Ovary (tissue), 9 donors: Measurements from ENCODE around the gene STRIP1. TPM values are rescaled to one million over a fixed set of nuclear protein-coding genes. Genes with fewer than 3 reads are reported as not detected.
A peak's percentile ranks its signal among the peaks of the same experiment; 100 is the strongest.

Experiments used
- DNase-seq, 5 donors: peaks; one replicate each; pipeline ENCODE4 v3.0.0-alpha.2; 2019 to 2020
- H3K27ac ChIP-seq, 2 donors: fragments of 200-600 bp; one replicate each; pipeline versions ENCODE4 v1.5.1 to v1.8.0; 2019 to 2022
- H3K27me3 ChIP-seq: fragments of 200-600 bp; one replicate; pipeline ENCODE4 v1.8.0; 2022
- H3K36me3 ChIP-seq: fragments of 200-600 bp; sonication (generic); one replicate; pipeline ENCODE4 v1.5.1; 2019
- H3K4me1 ChIP-seq: one replicate; pipeline ENCODE4 v1.8.1; 2013; ENCODE audit warnings: mild to moderate bottlenecking, moderate library complexity; ENCODE audit not compliant: insufficient read depth
- H3K4me3 ChIP-seq: fragments of 200-600 bp; sonication (generic); one replicate; pipeline ENCODE4 v1.5.1; 2017
- H3K9me3 ChIP-seq, 2 donors: fragments of 200-600 bp in 1 of 2; sonication (generic) in 1 of 2; one replicate each; pipeline versions ENCODE4 v1.5.1 to v1.8.1; 2013 to 2019; ENCODE audit warnings: mild to moderate bottlenecking in 1 of 2, moderate library complexity in 1 of 2
- CTCF ChIP-seq, 3 donors: fragments of 450-650 bp in 2 of 3; fragments of 200-600 bp in 1 of 3; IDR thresholded peaks; one replicate each; pipeline versions ENCODE4 v1.5.1 to v1.8.0; 2016 to 2022; ENCODE audit warnings: antibody characterized with exemption in 3 of 3, mild to moderate bottlenecking in 1 of 3
- EP300 ChIP-seq: sonication (generic); formaldehyde crosslinking; IDR thresholded peaks from one replicate; pipeline ENCODE4 v1.6.1; 2017; ENCODE audit warnings: antibody characterized with exemption
- POLR2A ChIP-seq: fragments of 450-650 bp; IDR thresholded peaks from one replicate; pipeline ENCODE4 v1.6.1; 2017; ENCODE audit warnings: antibody characterized with exemption, mild to moderate bottlenecking, moderate library complexity
- WGBS, 3 donors: extraction: QIAGEN DNeasy Blood & Tissue Kit in 1 of 3; methylation state at CpG; one replicate each; pipeline versions ENCODE4 v1.1.5 to v1.1.7; 2013 to 2017; 5-methylcytosine and 5-hydroxymethylcytosine counted together
- intact Hi-C, 4 donors: fragments of 100-400 bp; cut with DNase I; formaldehyde crosslinking; loops; one replicate each; pipeline versions ENCODE4 v1.11.0 to v1.15.1; 2022 to 2023
- polyA plus RNA-seq, 2 donors: library from polyadenylated mRNA; stranded (reverse); fragments of 200-250 nt in 1 of 2; fragments of 350-450 nt in 1 of 2; fragmentation: Illumina TruSeq in 1 of 2; extraction: RNeasy Lipid Tissue Mini Kit (QIAGEN cat#74804) in 1 of 2; gene quantifications; one replicate each; pipeline ENCODE4 v1.2.3, GENCODE V29; 2013 to 2014
- total RNA-seq, 7 donors: library from RNA; depleted of rRNA in 2 of 7; stranded (reverse); fragments of >200 nt in 2 of 7; fragmentation: NEBNext Ultra II Directional in 3 of 7; extraction: Animal tissue kit (Norgen Biotek cat#: 25700) in 3 of 7; gene quantifications; one replicate each; pipeline versions ENCODE4 v1.1.0 to v1.2.4, GENCODE V29; 2016 to 2023
- donor health status: DM: no; HTN: no; CAD: no; lungs with moderate emphysema.
- donor health status: DM: no; HTN: no; CAD: no.
- donor health status: Bipolar disorder and iron deficiency.
- donor health status: DM: yes; HTN: yes; CAD: no.
- donor health status: DM: no; HTN: no; CAD: no.
- donor health status: DM: yes; HTN: yes; CAD: no.

The STRIP1 gene
- total and polyA plus RNA-seq, 9 donors: 21.6 to 46.7 (median 36.2) TPM

GRCh38 chr1:110086961-110087360, 52.5 kb downstream of the STRIP1 start:
- H3K27ac ChIP-seq: no peak overlapping the region
- intact Hi-C loops: no loop called here
- no peaks in the 10 kb centered on the region for H3K36me3 ChIP-seq
- H3K4me1 ChIP-seq: peaks cover 5% of the 10 kb centered on the region
- no peaks in the 10 kb centered on the region for H3K27me3 ChIP-seq
- H3K9me3 ChIP-seq: no peaks in the 10 kb centered on the region
- TF ChIP-seq EP300 (no peak), POLR2A (no peak), CTCF (IDR thresholded peaks at IDR 0.05) (no peak)
- DNase-seq: no peak
- H3K4me3 ChIP-seq: no peak overlapping the region
- WGBS, 3 donors: 72 to 88% (median 84%) methylated on average over 4 of the region's 4 CpGs

GRCh38 chr1:110087812-110088738, 53.7 kb downstream of the STRIP1 start:
- Histone ChIP-seq H3K36me3 (no peaks in the 10 kb centered on the region), H3K4me3 (no peak overlapping the region), H3K27me3 (no peaks in the 10 kb centered on the region), H3K27ac (no peak overlapping the region), H3K9me3 (no peaks in the 10 kb centered on the region), H3K4me1 (peaks cover 5% of the 10 kb centered on the region)
- intact Hi-C loops: no loop called here
- WGBS, 3 donors: 54 to 59% (median 58%) methylated on average over 15 of the region's 15 CpGs
- TF ChIP-seq CTCF (IDR thresholded peaks at IDR 0.05) (peak in 2 of 3 donors; percentile 26 to 36), EP300 (no peak), POLR2A (no peak)
- DNase-seq: peak in 2 of 5 donors; percentile 48 to 50

- no peaks in the 10 kb centered on the region for H3K36me3 ChIP-seq
- WGBS, 3 donors: 86 to 89% (median 87%) methylated on average over 10 of the region's 10 CpGs
- DNase-seq: no peak
Measured at GRCh38 chr1:110088739-110089316, 54.4 kb downstream of the STRIP1 start.

More at GRCh38 chr1:110088739-110089316, 54.4 kb downstream of the STRIP1 start:
- no peaks in the 10 kb centered on the region for H3K9me3 ChIP-seq
- TF ChIP-seq POLR2A (no peak), EP300 (no peak), CTCF (IDR thresholded peaks at IDR 0.05) (no peak)
- H3K27me3 ChIP-seq: no peaks in the 10 kb centered on the region
- no peak overlapping the region for H3K27ac ChIP-seq
- H3K4me3 ChIP-seq: no peak overlapping the region
- peaks cover 5% of the 10 kb centered on the region for H3K4me1 ChIP-seq
- intact Hi-C loops: no loop called here
